ENCODE results near the gene TMIGD2.
A peak's percentile ranks its signal among the peaks of the same experiment; 100 is the strongest.
"Not testable (repeated sequence)": the region's sequence is repeated elsewhere in the genome, so short reads cannot be mapped to it uniquely, and the experiment has no call there.

TMIGD2 gene

GRCh38 chr19:4246767-4247593, 55.2 kb downstream of the TMIGD2 start, which contains the start of gene YJU2:
Gene YJU2, plus strand, starts transcription at chr19:4247080. Its CDS starts 67 bp downstream, at chr19:4247147.
- no peak for TF ChIP-seq CTCF (IDR thresholded peaks at IDR 0.05)
- Histone ChIP-seq H3K4me1 (ENCODE audit: control insufficient read depth in 1 of 2, insufficient read depth in 1 of 2, low read depth in 1 of 2, low read length in 1 of 2) (peaks cover 7 to 10% of the 10 kb centered on the region in 2 experiments), H3K9me3 (no peaks in the 10 kb centered on the region)

GRCh38 chr19:4245938-4246337, 56.3 kb downstream of the TMIGD2 start:
- not testable (repeated sequence) for H3K27ac ChIP-seq; H3K4me1 ChIP-seq (ENCODE audit: control insufficient read depth in 1 of 2, insufficient read depth in 1 of 2, low read depth in 1 of 2, low read length in 1 of 2); H3K9me3 ChIP-seq; H3K4me3 ChIP-seq (ENCODE audit: low read depth in 1 of 2, low read length in 1 of 2)
- Histone ChIP-seq H3K27me3 (peaks cover 19% of the 10 kb centered on the region), H3K36me3 (peaks cover 20% of the 10 kb centered on the region)

More at GRCh38 chr19:4246767-4247593, 55.2 kb downstream of the TMIGD2 start, which contains the start of gene YJU2:
- Histone ChIP-seq H3K27ac (peak within 1 kb of the TSS; percentile 99), H3K4me3 (ENCODE audit: low read depth in 1 of 2, low read length in 1 of 2) (peak within 1 kb of the TSS; percentile 84 to 91), H3K27me3 (peaks cover 13% of the 10 kb centered on the region), H3K36me3 (peaks cover 29% of the 10 kb centered on the region)
